GM21360 (cell line): Measurements from ENCODE around the gene CYP46A1.
"Not testable (repeated sequence)": the region's sequence is repeated elsewhere in the genome, so short reads cannot be mapped to it uniquely, and the experiment has no call there.

Experiments used
- ATAC-seq: cut with Tn5 transposase; IDR thresholded peaks from one replicate; pipeline ENCODE4 v1.9.1; 2021; ENCODE audit warnings: mild to moderate bottlenecking, moderate library complexity; ENCODE audit not compliant: unreplicated experiment

CYP46A1 gene

GRCh38 chr14:99754141-99755067, 70.3 kb downstream of the CYP46A1 start:
- no peak for ATAC-seq

GRCh38 chr14:99755068-99755405, 70.9 kb downstream of the CYP46A1 start:
- no peak for ATAC-seq

- ATAC-seq = no peak
Observed at GRCh38 chr14:99755629-99756603, 71.8 kb downstream of the CYP46A1 start.

- no peak for ATAC-seq
Observed at GRCh38 chr14:99756796-99757195, 72.7 kb downstream of the CYP46A1 start.

GRCh38 chr14:99757331-99758070, 73.4 kb downstream of the CYP46A1 start:
- ATAC-seq = no peak

GRCh38 chr14:99758121-99758821, 74.2 kb downstream of the CYP46A1 start:
- ATAC-seq = no peak

GRCh38 chr14:99758872-99759545, 74.9 kb downstream of the CYP46A1 start:
- no peak for ATAC-seq

GRCh38 chr14:99759546-99759925, 75.4 kb downstream of the CYP46A1 start:
- no peak for ATAC-seq

GRCh38 chr14:99760817-99761216, 76.7 kb downstream of the CYP46A1 start:
- ATAC-seq = no peak

GRCh38 chr14:99762911-99763310, 78.8 kb downstream of the CYP46A1 start:
- not testable (repeated sequence) for ATAC-seq

- no peak for ATAC-seq
Observed at GRCh38 chr14:99763527-99764221, 79.6 kb downstream of the CYP46A1 start.

- ATAC-seq = no peak
Observed at GRCh38 chr14:99764222-99764706, 80.2 kb downstream of the CYP46A1 start.

- no peak for ATAC-seq
Observed at GRCh38 chr14:99768381-99768780, 84.3 kb downstream of the CYP46A1 start.

GRCh38 chr14:99769123-99769522, 85.0 kb downstream of the CYP46A1 start:
- no peak for ATAC-seq

- no peak for ATAC-seq
Observed at GRCh38 chr14:99769799-99770198, 85.7 kb downstream of the CYP46A1 start.

- no peak for ATAC-seq
Observed at GRCh38 chr14:99772371-99773283, 88.5 kb downstream of the CYP46A1 start.

GRCh38 chr14:99773521-99774497, 89.7 kb downstream of the CYP46A1 start:
- no peak for ATAC-seq
